Hepatocyte (in vitro differentiated cells): ENCODE data around the gene RREB1.

ENCODE experiments used
- EZH2 ChIP-seq: fragments of 200-600 bp; sonication (generic); IDR thresholded peaks from 2 replicates; pipeline ENCODE4 v1.6.1; 2016; ENCODE audit warnings: antibody characterized with exemption, mild to moderate bottlenecking, borderline replicate concordance
- EZH2phosphoT487 ChIP-seq: fragments of 200-600 bp; sonication (generic); IDR thresholded peaks from one replicate; pipeline ENCODE4 v1.6.1; 2018; ENCODE audit warnings: antibody characterized with exemption, mild to moderate bottlenecking, low read depth, moderate library complexity; ENCODE audit not compliant: unreplicated experiment, severe bottlenecking
- TF ChIP-seq, protein P1 (sequence below): fragments of 200-600 bp; sonication (generic); IDR thresholded peaks from 2 replicates; pipeline ENCODE4 v1.5.1; 2016; ENCODE audit warnings: antibody characterized with exemption, mild to moderate bottlenecking; ENCODE audit not compliant: poor library complexity

DNA sequence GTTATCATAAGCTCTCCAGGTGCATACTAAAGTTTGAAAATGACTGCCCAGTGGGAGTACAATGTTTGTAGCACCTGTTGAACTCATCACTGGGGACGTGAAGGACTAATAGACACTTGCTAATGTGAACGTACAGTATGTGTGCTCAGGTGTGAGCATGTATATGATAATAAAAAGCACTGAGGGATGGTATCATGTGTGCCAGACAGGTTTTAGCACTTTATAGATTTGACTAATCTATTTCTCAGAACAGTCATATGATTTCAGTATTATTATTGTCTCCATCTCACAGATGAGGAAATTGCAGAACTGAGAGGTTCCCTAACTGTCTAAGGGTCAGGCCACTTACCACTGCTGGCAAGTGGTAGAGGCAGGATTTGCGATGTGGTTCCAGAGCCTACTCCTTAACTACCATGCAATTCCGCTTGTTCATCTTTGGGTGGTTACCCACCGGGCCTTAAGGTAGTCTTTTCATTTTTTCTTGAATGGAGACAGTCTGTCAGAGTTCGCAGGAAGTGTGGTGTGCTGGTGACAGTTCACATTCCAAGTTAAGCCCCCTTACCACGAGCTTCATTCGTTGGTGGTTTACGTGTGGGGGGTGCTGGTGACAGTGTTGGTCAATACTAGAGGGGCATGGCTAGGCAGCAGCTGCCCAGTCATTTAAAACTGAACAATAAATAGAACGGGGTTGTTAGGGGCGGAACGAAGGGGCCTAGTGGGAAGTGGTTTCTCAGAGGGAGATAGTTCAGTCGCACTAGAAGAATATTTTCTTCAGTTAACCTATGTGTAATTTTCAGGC lies 46.8 kb downstream of the RREB1 start:
- TF ChIP-seq, protein P1, sequence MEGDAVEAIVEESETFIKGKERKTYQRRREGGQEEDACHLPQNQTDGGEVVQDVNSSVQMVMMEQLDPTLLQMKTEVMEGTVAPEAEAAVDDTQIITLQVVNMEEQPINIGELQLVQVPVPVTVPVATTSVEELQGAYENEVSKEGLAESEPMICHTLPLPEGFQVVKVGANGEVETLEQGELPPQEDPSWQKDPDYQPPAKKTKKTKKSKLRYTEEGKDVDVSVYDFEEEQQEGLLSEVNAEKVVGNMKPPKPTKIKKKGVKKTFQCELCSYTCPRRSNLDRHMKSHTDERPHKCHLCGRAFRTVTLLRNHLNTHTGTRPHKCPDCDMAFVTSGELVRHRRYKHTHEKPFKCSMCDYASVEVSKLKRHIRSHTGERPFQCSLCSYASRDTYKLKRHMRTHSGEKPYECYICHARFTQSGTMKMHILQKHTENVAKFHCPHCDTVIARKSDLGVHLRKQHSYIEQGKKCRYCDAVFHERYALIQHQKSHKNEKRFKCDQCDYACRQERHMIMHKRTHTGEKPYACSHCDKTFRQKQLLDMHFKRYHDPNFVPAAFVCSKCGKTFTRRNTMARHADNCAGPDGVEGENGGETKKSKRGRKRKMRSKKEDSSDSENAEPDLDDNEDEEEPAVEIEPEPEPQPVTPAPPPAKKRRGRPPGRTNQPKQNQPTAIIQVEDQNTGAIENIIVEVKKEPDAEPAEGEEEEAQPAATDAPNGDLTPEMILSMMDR: no peak
- no peak for TF ChIP-seq EZH2phosphoT487
- no peak for TF ChIP-seq EZH2
